Epithelial cell of proximal tubule (primary cell): Measurements from ENCODE around the gene GORAB. TPM values are rescaled to one million over a fixed set of nuclear protein-coding genes. Genes with fewer than 3 reads are reported as not detected.

ENCODE experiments used
- DNase-seq: peaks from one replicate; pipeline ENCODE4 v3.0.0-alpha.2; 2011; ENCODE audit warnings: low read depth
- H3K4me3 ChIP-seq: 2 replicates; pipeline ENCODE4 v1.5.1; 2011; ENCODE audit warnings: low read depth, mild to moderate bottlenecking, low read length
- total RNA-seq: library from RNA; depleted of rRNA; stranded (reverse); fragments of >200 nt; gene quantifications from 2 replicates; pipeline ENCODE4 v1.2.3, GENCODE V29; 2015
- TF ChIP-seq, protein P1 (sequence below): conservative IDR thresholded peaks from 2 replicates; pipeline ENCODE4 v1.5.1; 2012; ENCODE audit warnings: low read depth, mild to moderate bottlenecking, low read length

The GORAB gene
- total RNA-seq, 1 donor from 2014 or later: 7.7 TPM

- TF ChIP-seq, protein P1, sequence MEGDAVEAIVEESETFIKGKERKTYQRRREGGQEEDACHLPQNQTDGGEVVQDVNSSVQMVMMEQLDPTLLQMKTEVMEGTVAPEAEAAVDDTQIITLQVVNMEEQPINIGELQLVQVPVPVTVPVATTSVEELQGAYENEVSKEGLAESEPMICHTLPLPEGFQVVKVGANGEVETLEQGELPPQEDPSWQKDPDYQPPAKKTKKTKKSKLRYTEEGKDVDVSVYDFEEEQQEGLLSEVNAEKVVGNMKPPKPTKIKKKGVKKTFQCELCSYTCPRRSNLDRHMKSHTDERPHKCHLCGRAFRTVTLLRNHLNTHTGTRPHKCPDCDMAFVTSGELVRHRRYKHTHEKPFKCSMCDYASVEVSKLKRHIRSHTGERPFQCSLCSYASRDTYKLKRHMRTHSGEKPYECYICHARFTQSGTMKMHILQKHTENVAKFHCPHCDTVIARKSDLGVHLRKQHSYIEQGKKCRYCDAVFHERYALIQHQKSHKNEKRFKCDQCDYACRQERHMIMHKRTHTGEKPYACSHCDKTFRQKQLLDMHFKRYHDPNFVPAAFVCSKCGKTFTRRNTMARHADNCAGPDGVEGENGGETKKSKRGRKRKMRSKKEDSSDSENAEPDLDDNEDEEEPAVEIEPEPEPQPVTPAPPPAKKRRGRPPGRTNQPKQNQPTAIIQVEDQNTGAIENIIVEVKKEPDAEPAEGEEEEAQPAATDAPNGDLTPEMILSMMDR: no peak
- no peak for DNase-seq
- no peak overlapping the region for H3K4me3 ChIP-seq
These were observed 64.7 kb downstream of the GORAB start for GRCh38 chr1:170596701-170597100.

DNA sequence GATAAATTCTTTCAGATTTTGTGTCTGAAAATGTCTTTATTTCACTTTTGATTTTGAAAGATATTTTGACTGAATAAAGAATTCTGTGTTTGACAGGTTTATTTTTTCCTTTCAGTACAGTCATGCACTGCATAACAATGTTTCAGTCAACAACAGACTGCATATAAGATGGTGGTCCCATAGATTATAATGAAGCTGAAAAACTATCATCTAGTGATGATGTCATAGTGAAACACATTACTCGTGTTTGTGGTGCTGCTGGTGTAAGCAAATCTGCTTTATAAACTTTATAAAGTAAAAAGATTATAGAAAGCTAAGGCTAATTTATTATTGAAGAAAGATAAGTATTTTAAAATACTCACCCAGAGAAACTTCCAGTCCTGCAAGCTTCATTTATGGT lies 66.7 kb downstream of the GORAB start:
- H3K4me3 ChIP-seq: no peak overlapping the region
- no peak for DNase-seq
- TF ChIP-seq, protein P1: no peak

- DNase-seq: no peak
- H3K4me3 ChIP-seq: no peak overlapping the region
- TF ChIP-seq, protein P1: no peak
These were observed 67.1 kb downstream of the GORAB start for GRCh38 chr1:170599033-170599432.

DNA sequence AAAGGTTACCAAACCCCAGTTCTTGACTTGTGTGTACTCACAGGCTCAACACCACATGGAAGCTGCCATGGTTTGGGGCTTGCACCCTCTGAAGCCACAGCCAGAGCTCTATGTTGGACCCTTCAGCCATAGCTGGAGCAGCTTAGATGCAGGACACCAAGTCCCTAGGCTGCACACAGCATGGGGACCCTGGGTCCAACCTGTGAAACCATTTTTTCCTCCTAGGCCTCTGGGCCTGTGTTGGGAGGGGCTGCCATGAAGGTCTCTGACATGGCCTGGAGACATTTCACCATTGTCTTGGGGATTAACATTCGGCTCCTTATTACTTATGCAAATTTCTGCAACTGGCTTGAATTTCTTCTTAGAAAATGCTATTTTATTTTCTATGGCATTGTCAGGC lies 69.9 kb downstream of the GORAB start:
- TF ChIP-seq, protein P1: no peak
- DNase-seq: no peak
- no peak overlapping the region for H3K4me3 ChIP-seq

Other genes starting within 250 kb of the GORAB start
- under 0.01 and 0.87 TPM in 2 replicates for gene PRRX1, start 132.0 kb downstream of the GORAB start, total RNA-seq